ENCODE results near the gene RMC1. TPM values are rescaled to one million over a fixed set of nuclear protein-coding genes. Genes with fewer than 3 reads are reported as not detected.

Gene RMC1
- total RNA-seq, 2 experiments from 2014 or later = 43.2 to 44.6 TPM

GRCh38 chr18:23524213-23524707, 20.9 kb downstream of the RMC1 start:
- CTCF ChIA-PET = no interaction called here
- POLR2A ChIA-PET = no interaction called here

DNA sequence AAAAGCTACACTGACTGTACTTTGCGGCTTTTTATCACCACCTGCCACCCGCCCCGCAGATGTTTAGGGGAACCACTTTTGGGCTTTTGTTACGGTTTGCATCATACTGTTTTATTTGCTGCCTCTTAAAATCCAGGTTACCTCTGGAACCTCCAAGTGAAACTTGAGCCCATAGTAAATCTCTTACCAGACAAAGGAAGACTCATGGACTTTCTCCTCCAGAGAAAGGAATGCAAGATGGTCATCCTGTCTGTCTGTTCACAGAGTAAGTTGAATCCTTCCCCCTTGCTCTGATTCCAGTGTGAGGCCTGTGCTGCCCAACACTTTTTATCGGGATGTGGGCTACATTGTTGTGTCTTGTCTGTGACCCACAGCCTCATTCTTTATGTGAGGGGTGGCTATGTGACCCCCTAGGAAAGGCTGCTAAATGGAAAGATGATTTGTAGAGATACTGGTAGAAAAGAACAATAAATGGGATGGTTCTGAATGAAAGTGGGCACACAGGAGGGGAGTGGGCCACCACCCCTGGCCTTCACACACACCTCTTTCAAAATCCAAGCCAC, 23.3 kb downstream of the RMC1 start:
- POLR2A ChIA-PET = no interaction called here
- CTCF ChIA-PET = no interaction called here

GRCh38 chr18:23528580-23529472, 25.5 kb downstream of the RMC1 start:
- ChIA-PET POLR2A (no interaction called here), CTCF (interaction anchor here (1.3 kb wide), 1 partner anchor 13 kb away, joined by 4 read pairs; no protein-coding TSS in a partner anchor)

- ChIA-PET CTCF (no interaction called here), POLR2A (no interaction called here)
Measured at GRCh38 chr18:23529604-23530003, 26.3 kb downstream of the RMC1 start.

GRCh38 chr18:23530195-23530594, 26.9 kb downstream of the RMC1 start:
- ChIA-PET POLR2A (no interaction called here), CTCF (no interaction called here)

GRCh38 chr18:23531912-23532311, 28.6 kb downstream of the RMC1 start:
- ChIA-PET CTCF (no interaction called here), POLR2A (no interaction called here)

DNA sequence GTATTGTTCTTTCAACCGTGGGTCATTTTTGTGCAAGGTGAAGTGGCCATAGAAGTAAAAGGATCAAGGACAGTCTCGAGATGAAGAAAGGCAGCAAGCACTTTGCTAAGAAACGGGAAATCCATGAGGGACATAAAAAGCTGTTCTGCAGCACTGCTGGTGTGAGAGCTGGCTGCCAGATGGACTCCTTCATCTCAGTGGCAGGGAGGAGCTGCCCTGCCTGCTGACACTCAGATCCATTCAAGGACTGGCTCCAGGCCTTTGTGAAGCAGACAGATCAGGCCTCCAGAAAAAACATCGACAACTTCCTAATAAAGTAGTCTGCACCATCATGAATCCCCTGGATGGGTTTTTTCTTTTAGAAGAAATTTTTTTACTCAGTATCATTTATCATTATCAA, 29.5 kb downstream of the RMC1 start:
- ChIA-PET CTCF (no interaction called here), POLR2A (no interaction called here)

DNA sequence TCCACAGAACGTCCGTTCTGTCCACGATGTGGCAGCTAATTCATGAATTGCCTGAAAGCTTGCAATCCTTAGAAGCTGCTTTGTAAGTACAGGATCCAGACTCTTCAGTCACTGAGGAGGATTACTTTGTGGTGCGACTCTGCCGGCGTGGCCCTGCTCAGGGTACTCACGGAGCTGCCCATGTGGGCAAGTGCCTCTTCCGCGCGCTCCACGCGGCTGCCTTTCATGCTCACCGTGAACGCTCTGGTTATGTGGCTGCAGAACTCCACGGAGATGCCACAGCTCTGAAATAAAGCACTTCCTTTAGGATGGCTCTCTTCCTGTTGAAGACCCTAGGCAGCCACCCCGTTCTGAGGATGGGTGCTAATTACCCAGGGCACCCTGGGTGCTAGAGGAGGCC, 31.0 kb downstream of the RMC1 start:
- CTCF ChIA-PET = no interaction called here
- POLR2A ChIA-PET = interaction anchor here (0.5 kb wide), 1 partner anchor 14 kb away, joined by 3 read pairs; no protein-coding TSS in a partner anchor

GRCh38 chr18:23536204-23536603, 32.9 kb downstream of the RMC1 start:
- ChIA-PET CTCF (no interaction called here), POLR2A (no interaction called here)

- CTCF ChIA-PET = no interaction called here
- POLR2A ChIA-PET = no interaction called here
Measured at GRCh38 chr18:23537274-23537673, 34.0 kb downstream of the RMC1 start.

DNA sequence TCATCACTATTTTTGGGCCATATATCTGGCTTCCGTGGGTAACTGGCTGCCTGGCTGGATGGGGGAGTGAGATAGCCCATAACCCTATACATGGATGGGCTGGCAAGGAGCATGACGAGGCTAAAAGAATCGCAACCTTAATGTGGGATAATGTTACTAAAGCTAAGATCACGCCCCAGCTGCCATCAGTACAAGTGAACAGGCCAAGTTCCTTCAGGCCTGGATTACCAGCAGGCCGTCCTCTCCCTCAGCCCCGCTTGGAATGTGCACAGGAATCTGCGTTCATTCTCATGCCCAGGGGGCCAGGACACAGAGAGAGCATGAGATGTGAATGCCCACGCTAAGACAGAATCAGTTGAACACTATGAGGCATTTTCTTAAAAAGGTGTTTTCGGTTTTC, 34.7 kb downstream of the RMC1 start:
- POLR2A ChIA-PET = no interaction called here
- CTCF ChIA-PET = no interaction called here

DNA sequence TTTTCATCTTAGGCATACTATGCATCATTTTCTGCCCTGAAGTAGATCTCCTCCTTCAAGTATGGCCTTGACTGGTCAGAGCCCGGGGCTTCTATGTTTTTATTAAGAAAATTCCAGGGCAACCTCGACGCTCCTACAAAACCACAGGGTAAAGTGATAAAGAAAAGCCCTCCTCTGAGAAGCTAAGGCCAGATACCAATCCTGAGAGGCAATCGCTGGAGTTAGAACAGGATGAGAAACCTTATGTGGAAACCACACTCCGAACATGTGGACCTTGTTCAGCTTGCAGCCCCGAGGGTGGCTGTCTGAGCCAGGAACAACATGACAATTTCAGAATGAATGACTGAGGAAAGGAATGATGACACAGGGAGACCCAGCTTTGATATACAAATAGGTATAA, 35.6 kb downstream of the RMC1 start:
- ChIA-PET POLR2A (no interaction called here), CTCF (no interaction called here)

- POLR2A ChIA-PET = no interaction called here
- CTCF ChIA-PET = no interaction called here
Measured at GRCh38 chr18:23539296-23539695, 36.0 kb downstream of the RMC1 start.

- CTCF ChIA-PET = interaction anchor here (1.0 kb wide), 1 partner anchor 64 kb away, joined by 3 read pairs; no protein-coding TSS in a partner anchor
- POLR2A ChIA-PET = no interaction called here
Measured at GRCh38 chr18:23539911-23540525, 36.7 kb downstream of the RMC1 start.

- CTCF ChIA-PET = interaction anchor here (0.6 to 1.0 kb wide), 2 partner anchors 63 to 65 kb away, joined by 3 read pairs; no protein-coding TSS in a partner anchor
- POLR2A ChIA-PET = interaction anchor here (0.5 kb wide), 1 partner anchor 30 kb away, joined by 4 read pairs; no protein-coding TSS in a partner anchor
Measured at GRCh38 chr18:23540867-23541266, 37.6 kb downstream of the RMC1 start.

DNA sequence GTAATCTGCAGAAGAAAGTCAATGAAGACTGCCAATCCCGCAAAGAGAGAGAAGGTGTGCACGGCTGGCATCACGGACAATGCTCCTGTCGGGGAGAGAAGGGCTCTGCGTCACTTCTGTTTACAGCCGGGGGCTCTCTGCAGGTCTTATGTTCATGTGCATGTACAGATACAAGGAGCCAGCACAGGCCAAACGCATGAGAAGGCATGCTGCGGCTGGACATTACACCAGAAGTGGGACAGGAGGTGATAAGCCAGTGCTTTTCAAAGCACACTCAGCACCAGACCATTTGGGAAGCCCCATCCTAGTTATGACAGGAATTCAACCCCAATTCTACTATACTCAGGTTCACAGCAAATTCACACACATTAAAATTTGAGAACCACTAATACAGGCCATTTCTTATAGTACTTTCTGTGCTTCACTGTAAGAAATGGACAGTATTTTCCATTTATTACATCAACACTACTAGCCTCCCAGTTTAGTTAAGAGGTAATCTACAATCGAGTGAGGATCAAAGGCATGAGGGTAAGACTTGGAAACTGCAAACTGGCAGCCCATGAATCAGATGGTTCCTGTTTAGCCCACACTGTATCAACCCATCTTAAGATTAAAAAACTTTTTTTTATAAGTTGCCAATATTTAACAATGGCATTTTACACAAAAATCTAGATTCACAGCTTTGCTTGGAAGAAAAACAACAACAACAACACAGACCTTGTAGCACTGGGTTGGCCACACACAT, 38.2 kb downstream of the RMC1 start:
- ChIA-PET CTCF (interaction anchor here (0.6 kb wide), 1 partner anchor 62 kb away, joined by 3 read pairs; no protein-coding TSS in a partner anchor), POLR2A (interaction anchor here (0.5 kb wide), 1 partner anchor 29 kb away, joined by 4 read pairs; no protein-coding TSS in a partner anchor)

GRCh38 chr18:23542461-23542860, 39.1 kb downstream of the RMC1 start:
- POLR2A ChIA-PET = interaction anchor here (0.6 kb wide), 1 partner anchor 25 kb away, joined by 3 read pairs; no protein-coding TSS in a partner anchor
- CTCF ChIA-PET = interaction anchor here (1.7 kb wide), 1 partner anchor 26 kb away, joined by 4 read pairs; no protein-coding TSS in a partner anchor

- CTCF ChIA-PET = interaction anchor here (1.5 kb wide), 1 partner anchor 29 kb away, joined by 5 read pairs; no protein-coding TSS in a partner anchor
- POLR2A ChIA-PET = no interaction called here
Measured at GRCh38 chr18:23545247-23545789, 42.0 kb downstream of the RMC1 start.

DNA sequence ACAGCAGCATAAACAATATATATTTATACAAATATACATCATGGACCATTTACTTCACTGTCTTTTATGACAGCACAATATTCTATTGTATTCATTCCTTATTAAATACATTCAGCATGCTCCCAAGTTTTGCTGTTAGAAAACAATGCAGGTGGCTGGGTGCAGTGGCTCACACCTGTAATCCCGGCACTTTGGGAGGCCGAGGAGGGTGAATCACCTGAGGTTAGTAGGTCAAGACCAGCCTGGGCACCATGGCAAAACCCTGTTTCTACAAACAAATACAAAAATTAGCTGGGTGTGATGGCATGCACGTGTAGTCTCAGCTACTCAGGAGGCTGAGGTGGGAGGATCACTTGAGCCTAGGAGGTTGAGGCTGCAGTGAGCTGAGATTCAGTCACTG, 44.0 kb downstream of the RMC1 start:
- ChIA-PET POLR2A (no interaction called here), CTCF (no interaction called here)
